NCI-H2107 (cell line): ENCODE measurements around the gene SMU1.

ENCODE experiments used
- DNase-seq: peaks from one replicate; lab custom pipeline; 2025; lab: John Stamatoyannopoulos, UW

The SMU1 gene

DNA sequence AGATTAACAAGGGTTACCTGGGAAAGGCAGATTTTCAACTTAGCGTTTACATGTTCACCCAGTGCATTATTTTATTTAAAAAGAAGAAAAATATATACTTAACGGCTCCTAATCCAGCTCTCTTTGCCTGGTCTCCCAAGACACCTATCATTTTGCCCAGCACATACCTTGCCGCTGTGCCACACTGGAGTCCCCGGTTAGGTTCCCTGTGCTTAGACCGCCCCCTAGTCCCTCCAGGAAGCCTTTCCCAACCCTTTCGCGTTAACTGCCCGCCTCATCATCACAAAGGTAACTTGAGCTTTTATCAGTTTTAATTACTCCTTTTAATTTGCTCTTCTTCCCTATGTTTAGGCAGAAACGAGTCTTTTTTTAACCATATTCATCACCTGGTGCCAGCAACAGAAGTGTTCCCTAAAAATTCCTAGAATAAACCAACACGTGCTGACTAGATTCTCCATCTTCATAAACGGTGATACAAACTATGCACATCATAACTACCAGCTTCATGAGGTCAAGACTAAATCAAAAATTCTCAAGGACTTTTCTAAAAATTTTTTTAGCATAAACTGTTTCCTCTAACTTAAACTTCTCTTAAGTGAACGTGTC is 31.7 kb downstream of the SMU1 start:
- DNase-seq = no peak

GRCh38 chr9:33044162-33044673 is 32.3 kb downstream of the SMU1 start:
- peak; percentile 78 for DNase-seq

DNA sequence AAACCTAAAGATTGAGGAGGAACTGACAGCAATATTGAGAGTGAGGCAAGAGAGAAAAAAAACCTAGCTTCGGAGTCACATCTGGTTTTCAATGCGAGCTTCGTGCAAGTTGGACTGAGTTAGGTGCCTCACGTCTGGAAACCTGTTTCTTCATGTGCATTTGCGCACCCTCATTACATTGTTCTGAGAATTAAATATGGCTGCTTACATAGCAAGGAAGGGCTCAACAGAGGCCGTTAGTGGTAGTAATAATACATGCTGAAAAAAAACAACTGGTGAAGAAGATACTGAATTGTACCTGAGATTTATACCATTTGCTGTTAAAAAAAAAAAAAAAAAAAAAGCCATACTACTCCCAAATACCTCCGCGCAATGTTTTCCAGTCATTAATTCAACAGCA is 32.8 kb downstream of the SMU1 start:
- DNase-seq = no peak

DNA sequence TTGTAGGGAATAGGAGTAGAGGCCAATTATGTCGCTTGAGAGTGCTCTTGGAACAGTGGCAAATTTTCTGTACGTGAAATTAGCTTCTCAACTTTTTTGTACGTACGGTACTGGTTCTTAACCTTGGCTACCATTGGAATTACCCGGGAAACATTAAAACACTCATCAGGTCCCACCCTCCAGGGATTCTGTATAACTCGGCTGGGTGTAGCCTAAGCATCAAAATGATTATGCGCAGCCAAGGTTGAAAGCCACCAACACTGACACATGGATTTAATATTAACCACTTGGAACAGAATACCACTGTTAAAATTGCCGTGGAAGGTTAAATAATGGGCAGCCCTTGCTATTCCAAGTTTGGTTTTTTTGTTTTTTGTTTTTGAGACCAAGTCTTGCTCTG is 34.0 kb downstream of the SMU1 start:
- DNase-seq = no peak

- DNase-seq = no peak
These were observed 34.9 kb downstream of the SMU1 start for GRCh38 chr9:33041432-33042188.

- no peak for DNase-seq
These were observed 35.6 kb downstream of the SMU1 start for GRCh38 chr9:33040792-33041431.

DNA sequence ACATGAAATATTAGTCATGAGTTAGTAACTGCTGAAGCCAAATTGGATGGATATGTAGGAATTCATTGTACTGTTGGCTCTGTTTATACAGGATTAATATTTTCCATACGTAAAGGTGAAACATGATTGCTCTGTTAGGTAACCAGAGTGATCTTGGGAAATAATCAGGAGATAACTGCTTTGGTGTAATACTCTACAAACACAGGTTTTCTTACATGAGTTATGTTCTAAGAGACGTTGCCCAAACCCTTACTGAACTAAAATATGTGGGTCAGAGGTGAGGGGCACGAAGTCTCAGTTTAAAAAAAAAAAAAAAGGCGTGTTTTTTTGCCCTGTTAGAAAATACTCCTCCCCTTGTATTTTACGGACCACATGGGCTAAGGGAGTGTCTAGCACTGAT is 43.6 kb downstream of the SMU1 start:
- DNase-seq = no peak

DNA sequence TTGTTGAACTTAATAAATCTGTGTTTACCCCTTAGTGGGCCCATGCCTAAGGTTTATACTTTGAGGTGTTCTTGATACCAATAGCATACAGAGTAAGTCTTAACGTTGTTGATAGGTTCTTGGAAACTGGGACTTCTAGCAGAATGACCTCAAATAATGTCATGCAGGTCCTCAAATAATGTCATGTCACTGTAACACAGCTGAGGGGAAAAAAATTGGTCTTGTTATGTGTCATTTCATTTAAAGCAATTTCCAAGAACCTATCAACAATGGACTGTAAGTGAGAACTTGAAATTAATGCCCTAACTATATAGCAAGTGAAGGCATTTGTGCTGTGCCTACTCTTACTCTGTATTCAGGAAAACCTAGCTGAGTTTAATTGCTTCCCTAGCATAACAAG is 44.2 kb downstream of the SMU1 start:
- DNase-seq = no peak

GRCh38 chr9:33030285-33030684 is 46.2 kb downstream of the SMU1 start:
- DNase-seq = no peak

DNA sequence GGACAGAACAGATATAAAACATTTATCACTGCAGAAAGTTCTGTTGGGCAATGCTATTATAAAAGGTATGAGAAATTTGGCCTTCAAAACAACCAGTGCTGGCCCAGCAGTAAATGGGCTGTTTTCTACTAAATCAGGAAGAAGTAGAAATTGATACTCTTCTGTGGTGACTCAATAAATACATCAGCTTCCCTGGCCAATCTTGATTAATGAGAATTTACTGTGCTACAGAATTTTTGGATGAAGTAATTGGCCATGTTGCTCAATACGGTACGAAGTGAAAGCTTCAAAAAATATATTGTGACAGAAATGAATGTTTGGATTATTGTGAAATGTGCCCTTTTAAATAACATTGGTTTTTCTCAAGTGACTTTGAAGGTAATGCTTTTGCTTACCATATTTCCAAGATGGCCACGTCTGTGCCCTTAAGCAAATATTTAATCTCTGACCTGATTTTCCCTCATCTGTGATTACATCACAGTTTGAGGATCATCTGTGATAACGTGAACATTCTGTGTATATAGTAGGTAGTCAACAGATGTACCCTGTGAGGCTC is 47.2 kb downstream of the SMU1 start:
- no peak for DNase-seq

GRCh38 chr9:33025572-33026342 is 50.7 kb downstream of the SMU1 start:
- DNase-seq = peak; percentile 47

GRCh38 chr9:33024966-33025571 is 51.4 kb downstream of the SMU1 start, which contains the start of gene DNAJA1:
Gene DNAJA1 (plus strand): TSS chr9:33025273. CDS start chr9:33026485, 1,212 bp downstream.
- DNase-seq = peak; percentile 93

- DNase-seq = no peak
These were observed 52.1 kb downstream of the SMU1 start for GRCh38 chr9:33024126-33024965.

- DNase-seq = no peak
These were observed 52.8 kb downstream of the SMU1 start for GRCh38 chr9:33023661-33024060.

- DNase-seq = no peak
These were observed 53.7 kb downstream of the SMU1 start for GRCh38 chr9:33022755-33023154.

DNA sequence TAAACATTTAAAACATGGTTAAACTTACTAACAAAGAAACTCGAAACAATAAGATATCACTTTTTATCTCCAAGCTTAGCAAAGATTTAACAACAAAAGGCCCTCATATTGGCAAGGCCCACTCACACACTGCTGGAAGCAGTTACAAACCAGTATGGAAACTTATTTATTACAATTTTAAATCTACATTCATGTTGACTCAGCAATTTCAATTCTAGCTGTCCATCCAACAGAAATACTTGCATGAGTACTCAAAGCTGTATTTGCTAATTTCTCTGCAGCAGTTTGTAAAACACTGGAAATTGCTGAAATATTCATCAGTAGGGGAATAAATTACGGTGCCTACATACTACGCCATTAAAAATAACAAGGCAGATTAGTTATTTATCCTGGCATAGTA is 54.2 kb downstream of the SMU1 start:
- no peak for DNase-seq

GRCh38 chr9:33019797-33020196 is 56.7 kb downstream of the SMU1 start:
- no peak for DNase-seq

DNA sequence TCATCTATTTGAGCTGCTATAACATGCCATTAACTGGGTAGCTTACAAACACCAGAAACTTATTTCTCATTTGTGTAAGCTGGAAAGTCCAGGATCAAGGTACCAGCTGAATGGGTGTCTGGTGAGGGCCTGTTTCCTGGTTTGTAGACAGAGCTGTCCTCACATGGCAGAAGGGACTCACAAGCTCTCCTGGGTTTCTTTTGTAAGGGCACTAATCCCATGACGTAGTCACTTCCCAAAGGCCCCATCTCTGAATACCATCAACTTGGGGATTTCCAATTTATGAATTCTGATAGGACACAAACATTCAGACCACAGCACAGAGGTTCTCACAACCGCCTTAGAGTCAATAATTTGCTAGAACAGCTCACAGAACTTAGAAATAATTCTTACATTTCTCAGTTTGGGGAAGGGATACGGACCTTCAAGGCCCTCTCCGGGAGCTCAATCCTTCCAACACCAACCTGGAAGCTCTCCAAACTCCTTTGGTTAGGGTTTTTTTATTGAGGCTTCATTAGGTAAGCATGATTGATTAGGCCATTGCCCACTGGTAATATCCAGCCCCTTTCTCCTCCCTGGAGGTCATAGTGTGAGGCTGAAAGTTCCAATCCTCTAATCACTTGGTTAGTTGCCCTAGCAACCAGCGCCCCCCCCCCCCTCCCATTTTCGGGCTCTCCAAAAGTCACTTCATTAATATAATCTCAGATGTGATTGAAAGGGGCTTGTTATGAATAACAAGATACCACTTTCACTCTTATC is 59.0 kb downstream of the SMU1 start:
- DNase-seq = no peak

DNA sequence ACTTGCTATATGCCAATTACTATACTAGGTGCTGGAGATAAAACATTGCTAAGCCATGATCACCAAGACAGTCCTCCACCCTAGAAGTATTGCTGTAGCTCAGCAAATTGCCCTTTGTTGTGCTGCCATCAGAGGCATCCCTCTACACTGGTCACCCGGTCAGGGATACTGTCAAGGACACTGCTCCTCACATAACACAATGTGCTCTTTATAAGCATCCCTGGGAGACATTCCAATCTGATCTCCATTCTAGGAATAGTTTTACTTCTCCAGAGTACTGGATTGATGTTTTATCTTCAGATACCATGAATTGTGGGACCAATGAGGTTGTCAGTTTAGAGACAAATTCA is 61.8 kb downstream of the SMU1 start:
- no peak for DNase-seq
